ENCODE data around the gene ROBO4. TPM values are rescaled to one million over a fixed set of nuclear protein-coding genes. Genes with fewer than 3 reads are reported as not detected.
A peak's percentile ranks its signal among the peaks of the same experiment; 100 is the strongest.

Gene ROBO4
- total and polyA plus RNA-seq, 2 of the 13 experiments (the other 11 are each of a cell fraction or from before 2014, with no cell fraction given), result 0.07 to 1.1 TPM

- TF ChIP-seq RXRB (CRISPR knock-in tag; IDR thresholded peaks at IDR 0.05; ENCODE audit: borderline replicate concordance) (no peak), CTCF (CRISPR knock-in tag; IDR thresholded peaks at IDR 0.05) (peak; percentile 62), NRL (CRISPR knock-in tag; IDR thresholded peaks at IDR 0.05; ENCODE audit: borderline replicate concordance) (no peak), HDAC1 (CRISPR knock-in tag; IDR thresholded peaks at IDR 0.05) (no peak; the same call in 1 of the 2 replicates), ZNF335 (CRISPR knock-in tag; IDR thresholded peaks at IDR 0.05) (0 out of 2 replicates have a peak, but pooled peaks have one; percentile 21), PHF20 (CRISPR knock-in tag; IDR thresholded peaks at IDR 0.05) (no peak), ZNF75D (CRISPR knock-in tag; IDR thresholded peaks at IDR 0.05; ENCODE audit: borderline replicate concordance) (no peak), ZNF124 (CRISPR knock-in tag; IDR thresholded peaks at IDR 0.05) (no peak), ZNF280D (CRISPR knock-in tag; IDR thresholded peaks at IDR 0.05) (no peak), KAT8 (CRISPR knock-in tag; IDR thresholded peaks at IDR 0.05) (no peak; the same call in 1 of the 2 replicates), ZFP36 (IDR thresholded peaks at IDR 0.05; ENCODE audit: borderline replicate concordance, low read depth, low read length, partially characterized antibody) (no peak), CENPX (CRISPR knock-in tag; IDR thresholded peaks at IDR 0.05) (no peak), SIX4 (CRISPR knock-in tag; IDR thresholded peaks at IDR 0.05) (no peak; the same call in 1 of the 2 replicates), DRAP1 (CRISPR knock-in tag; IDR thresholded peaks at IDR 0.05) (peak; percentile 45), CHCHD3 (CRISPR knock-in tag; IDR thresholded peaks at IDR 0.05) (no peak), MED1 (CRISPR knock-in tag; IDR thresholded peaks at IDR 0.05) (peak; percentile 33; the same call in 1 of the 2 replicates), TEAD2 (CRISPR knock-in tag; IDR thresholded peaks at IDR 0.05) (no peak), CCAR2 (optimal IDR thresholded peaks at IDR 0.05; ENCODE audit: low read depth, low read length) (no peak), ZNF251 (CRISPR knock-in tag; IDR thresholded peaks at IDR 0.05) (no peak), ZNF782 (CRISPR knock-in tag; IDR thresholded peaks at IDR 0.05; ENCODE audit: borderline replicate concordance) (no peak), GATA4 (IDR thresholded peaks at IDR 0.05; ENCODE audit: borderline replicate concordance, low read depth) (no peak; the same call in 1 of the 2 replicates), ZNF563 (CRISPR knock-in tag; IDR thresholded peaks at IDR 0.05) (no peak), ZBTB14 (CRISPR knock-in tag; IDR thresholded peaks at IDR 0.05) (no peak), ZFP36L2 (CRISPR knock-in tag; IDR thresholded peaks at IDR 0.05) (no peak), ZNF234 (CRISPR knock-in tag; conservative IDR thresholded peaks at IDR 0.05) (no peak), TMF1 (CRISPR knock-in tag; IDR thresholded peaks at IDR 0.05; ENCODE audit: low read depth) (no peak)
Measured at GRCh38 chr11:124934862-124935547, 37.3 kb upstream of the ROBO4 start (continued).

Measured in HepG2 (cell line).